GM18517 (cell line): ENCODE data around the gene ASMT.
"Not testable (repeated sequence)": the region's sequence is repeated elsewhere in the genome, so short reads cannot be mapped to it uniquely, and the experiment has no call there.

Experiments used
- ATAC-seq: cut with Tn5 transposase; IDR thresholded peaks from one replicate; pipeline ENCODE4 v1.9.1; 2021; ENCODE audit warnings: mild to moderate bottlenecking, moderate library complexity; ENCODE audit not compliant: unreplicated experiment

Gene ASMT

DNA sequence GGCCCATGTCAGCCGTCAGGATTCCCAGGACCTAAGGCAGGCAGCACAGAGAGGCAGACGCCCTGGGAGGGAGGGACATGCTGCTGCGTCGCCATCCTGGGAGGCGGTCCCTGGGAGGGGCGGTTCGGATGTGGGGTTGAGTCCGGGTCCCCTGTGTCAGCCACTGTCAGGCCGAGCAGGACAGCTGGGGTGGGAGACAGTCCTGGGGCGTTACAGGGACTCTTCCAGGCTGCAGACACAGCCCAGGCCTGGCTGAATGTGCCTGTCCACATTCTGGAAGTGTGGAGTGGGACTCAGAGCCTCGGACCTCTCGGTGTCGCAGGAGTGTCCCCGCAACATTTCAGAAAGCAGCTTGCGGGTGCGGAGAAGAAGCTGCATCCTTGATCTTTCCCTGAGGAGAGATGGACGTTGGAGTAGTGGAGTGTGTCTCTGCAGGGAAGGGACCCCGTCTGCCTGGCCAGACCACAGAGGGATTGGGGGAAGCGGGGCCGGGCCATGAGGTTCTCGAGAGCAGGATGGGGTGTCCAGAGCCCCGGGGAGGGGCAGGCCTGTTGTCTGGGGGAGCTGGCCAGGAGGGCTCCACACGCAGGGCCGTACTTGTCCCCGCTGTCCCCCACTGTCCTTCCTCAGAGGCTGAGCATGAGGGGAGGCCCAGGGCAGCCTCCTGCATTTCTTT, 17.4 kb upstream of the ASMT start:
- ATAC-seq = no peak

DNA sequence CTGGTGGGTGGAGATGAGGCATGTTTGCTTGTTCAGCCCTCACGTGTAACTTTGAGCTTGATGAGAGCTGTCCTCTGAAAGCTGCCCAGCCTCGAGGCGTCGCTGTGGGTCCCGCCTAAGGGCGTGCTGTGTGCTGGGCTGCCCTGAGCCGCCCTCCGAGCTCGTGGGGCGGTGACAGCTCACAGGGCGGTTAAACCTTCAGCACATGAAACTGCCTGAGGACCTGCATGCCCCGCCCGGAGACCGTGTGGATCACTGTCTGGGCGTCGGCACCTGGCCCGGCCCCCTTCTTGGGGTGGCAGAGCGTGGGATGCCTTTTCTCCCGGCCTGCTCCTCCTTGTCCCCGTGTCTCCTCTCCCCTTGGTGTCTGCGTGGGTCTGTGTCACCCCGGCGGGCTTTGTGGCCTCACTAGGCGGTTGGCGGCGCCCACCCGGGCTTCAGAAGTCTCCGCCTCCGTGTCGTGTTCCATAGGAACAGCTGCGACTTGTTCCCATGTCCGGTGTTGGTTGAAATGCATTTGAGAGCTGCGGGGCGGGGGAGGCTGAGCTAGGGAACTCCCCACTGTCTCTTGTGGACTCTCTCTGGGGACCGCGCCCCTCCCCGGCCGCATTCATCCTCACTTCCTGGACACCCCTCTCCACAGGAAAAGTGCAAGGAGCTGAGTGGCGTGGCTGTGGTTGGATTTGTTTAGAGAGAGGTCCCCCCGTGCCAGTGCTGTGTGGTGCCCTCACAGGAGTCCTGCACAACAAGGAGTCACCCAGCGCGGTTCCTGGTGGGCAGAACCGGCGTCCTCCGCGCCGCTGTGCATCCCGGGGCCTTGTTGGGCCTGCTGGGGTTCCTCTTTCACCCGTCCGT, 16.6 kb upstream of the ASMT start:
- no peak for ATAC-seq

DNA sequence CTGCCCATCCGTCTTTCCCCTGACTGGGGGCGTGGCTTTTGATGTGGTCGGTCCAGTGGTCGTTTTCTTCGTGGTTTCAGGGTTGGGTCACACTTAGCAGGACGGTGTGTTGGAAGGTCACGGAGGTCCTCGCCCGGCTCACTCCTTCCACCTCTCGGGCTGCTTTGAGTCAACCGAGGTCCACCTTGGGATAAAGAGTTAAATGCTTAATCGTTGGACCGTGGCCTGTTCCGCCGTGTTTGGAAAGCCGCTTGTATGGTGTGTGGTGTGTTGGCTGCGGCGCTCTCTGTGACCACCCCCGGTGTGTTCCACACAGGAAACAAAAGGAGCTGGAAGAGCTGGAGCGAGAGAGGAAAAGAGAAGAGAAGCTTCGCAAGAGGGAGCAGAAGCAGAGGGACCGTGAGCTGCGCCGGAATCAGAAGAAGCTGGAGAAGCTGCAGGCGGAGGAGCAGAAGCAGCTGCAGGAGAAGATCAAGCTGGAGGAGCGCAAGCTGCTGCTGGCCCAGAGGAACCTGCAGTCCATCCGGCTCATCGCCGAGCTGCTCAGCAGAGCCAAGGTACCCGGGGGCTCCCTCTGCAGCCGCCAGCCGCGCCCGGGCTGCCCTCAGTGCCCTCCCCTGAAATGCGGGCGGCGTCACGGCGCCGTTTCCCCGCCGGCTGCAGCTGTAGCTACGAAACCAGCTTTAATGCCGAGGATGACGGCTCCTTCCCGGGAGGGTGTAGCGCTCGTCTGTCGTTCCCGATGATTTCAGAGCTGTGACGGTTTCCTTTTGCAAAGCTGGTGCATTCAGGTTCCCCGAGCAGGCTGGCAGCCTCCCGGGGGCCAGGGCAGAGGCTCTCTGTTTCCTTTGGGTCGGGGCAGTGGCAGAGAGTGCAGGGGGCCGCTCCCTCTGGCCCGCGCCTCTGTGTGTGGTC, 15.7 kb upstream of the ASMT start:
- ATAC-seq = no peak

DNA sequence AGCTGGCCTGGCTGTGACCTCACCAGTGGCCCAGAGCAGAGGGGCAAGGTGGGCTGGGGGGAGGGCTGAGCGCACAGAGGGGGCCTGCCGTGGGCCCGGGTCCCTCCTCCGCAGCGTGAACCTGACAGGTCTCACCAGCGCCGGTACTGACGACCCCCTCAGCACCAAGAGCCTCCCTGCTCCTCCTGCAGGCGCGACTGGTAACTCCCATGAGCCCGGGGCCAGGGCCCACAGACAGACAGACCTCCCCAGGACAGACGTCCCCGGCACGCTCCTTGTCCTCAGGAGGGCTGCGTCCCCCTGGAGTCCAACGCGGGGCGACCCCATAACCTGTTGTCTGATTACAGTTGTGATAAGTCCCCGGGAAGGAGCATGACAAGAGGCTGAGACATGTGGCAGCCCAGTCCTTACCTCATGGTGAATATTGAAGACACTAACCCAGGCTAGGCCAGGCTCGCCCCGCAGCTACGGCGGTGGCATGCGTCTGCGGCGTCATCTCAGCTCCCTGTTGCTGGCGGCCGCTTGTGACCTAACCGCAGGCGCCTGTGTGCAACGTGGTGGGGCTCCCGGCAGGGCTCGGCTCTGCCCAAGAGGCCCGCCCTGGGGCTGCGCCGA, 15.0 kb upstream of the ASMT start:
- no peak for ATAC-seq

DNA sequence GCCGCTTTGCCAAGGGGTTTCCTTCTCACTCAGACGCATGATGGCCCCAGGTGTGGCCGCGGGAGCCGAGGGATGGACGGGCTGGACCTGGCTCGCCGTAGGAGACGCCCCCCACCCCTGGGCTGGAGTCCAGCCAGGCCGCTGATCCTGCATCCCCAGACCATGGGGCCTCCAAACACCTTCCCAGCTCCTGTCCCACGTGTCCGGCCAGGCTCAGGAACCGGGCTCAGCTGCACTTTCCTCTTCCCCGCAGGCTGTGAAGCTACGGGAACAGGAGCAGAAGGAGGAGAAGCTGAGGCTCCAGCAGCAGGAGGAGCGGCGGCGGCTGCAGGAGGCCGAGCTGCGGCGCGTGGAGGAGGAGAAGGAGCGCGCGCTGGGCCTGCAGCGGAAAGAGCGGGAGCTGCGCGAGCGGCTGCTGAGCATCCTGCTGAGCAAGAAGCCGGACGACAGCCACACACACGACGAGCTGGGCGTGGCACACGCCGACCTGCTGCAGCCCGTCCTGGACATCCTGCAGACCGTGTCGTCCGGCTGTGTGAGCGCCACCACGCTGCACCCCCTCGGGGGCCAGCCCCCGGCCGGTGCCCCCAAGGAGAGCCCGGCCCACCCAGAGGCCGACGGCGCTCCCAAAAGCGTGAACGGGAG, 14.3 kb upstream of the ASMT start:
- ATAC-seq = no peak

DNA sequence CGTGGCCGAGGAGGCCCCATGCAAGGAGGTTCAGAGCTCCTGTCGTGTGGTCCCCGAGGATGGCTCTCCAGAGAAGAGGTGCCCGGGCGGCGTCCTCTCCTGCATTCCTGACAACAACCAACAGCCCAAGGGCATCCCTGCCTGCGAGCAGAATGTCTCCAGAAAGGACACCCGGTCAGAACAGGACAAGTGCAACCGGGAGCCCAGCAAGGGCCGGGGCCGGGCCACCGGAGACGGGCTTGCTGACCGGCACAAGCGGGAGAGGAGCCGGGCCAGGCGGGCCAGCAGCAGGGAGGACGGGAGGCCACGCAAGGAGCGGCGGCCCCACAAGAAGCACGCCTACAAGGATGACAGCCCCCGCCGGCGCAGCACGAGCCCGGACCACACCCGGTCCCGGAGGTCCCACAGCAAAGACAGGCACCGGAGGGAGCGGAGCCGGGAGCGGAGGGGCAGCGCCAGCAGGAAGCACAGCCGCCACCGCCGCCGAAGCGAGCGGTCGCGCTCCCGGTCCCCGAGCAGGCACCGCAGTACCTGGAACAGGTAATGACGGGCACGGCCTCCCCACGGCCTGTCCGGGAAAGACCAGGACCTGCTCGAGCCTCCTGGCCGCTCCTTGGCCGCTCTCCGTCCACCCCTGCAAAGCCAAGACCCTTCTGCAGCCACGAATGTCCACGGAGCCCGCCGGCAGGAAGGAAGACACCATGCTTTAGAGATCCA, 13.7 kb upstream of the ASMT start:
- ATAC-seq = no peak

DNA sequence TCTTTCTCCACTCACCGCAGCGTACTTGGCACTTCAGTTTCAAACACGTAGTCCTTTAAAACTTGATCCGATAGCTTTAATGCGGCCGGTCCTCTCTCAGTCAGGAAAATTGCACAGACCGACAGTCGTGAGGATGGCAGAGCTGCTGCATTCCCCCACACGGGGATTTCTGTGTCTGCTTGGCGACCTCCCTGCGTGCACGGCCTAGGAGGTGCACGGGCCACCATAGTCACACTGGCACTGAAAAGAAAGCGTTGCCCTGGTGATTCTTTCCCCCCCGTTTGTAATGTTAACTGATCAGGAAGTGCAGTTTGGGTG, 13.1 kb upstream of the ASMT start:
- no peak for ATAC-seq

DNA sequence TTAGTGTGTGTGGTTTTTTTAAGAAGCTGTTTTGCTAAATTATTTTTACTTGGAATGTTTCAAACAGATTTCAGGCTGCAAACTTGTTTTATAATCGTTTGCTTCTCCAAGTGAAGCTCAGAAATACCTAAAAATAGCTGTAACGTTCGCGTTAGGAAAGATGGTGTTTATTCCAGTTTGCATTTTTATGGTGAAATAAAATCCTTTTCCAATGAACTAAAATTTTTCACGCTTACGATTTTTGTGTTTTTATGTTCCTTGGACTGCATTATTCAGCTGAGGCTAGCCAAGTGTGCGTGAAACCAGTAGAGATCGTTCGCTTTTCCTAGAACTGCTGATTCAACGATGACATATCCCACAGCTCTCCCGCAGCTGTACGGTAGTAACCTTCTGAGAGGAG, 12.6 kb upstream of the ASMT start:
- no peak for ATAC-seq

DNA sequence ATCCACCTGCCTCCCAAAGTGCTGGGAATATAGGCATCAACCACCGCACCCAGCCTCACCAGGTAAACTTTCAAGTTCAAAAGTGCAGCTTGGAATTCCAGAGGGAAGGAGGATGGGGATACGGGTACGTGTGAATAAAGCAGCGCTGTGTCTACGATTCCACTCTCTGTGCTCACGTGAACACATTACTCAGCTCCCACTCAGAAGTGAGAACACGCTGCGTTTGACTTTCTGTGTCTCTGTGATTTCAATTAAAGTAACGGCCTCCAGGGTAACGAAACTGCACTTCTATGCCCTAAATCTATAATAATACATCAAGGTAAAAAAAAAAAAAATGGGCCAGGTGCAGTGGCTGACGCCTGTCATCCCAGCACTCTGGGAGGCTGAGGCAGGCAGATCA, 8.4 kb upstream of the ASMT start:
- ATAC-seq = no peak

DNA sequence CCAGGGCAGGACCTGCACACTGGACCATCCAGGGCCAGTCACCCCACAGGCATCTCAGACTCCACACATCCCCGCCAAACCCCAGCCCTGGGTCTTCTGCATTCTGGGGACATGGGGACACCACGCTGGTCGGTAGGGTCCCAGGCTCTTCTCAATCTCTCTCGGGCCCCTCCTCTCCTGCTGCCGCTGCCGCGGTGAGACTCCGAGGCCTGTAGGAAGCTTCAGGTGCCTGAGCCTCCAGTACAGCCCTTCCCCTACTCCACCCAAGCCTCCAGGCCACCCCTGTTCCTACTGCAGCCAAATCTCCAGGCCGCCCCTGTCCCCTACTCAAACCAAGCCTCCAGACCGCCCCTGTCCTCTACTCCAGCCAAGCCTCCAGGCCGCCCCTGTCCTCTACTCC, 5.5 kb upstream of the ASMT start:
- ATAC-seq = no peak

DNA sequence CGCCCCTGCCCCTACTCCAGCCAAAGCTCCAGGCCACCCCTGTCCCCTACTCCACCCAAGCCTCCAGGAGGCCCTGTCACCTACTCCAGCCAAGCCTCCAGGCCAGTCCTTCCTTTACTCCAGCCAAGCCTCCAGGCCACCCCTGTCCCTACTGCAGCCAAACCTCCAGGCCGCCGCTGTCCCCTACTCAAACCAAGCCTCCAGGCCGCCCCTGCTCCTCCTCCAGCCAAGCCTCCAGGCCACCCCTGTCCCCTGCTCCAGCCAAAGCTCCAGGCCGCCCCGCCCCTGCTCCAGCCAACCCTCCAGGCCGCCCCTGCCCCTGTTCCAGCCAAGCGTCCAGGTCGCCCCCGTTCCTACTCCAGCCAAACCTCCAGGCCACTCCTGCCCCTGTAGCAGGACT, 5.1 kb upstream of the ASMT start:
- ATAC-seq = no peak

DNA sequence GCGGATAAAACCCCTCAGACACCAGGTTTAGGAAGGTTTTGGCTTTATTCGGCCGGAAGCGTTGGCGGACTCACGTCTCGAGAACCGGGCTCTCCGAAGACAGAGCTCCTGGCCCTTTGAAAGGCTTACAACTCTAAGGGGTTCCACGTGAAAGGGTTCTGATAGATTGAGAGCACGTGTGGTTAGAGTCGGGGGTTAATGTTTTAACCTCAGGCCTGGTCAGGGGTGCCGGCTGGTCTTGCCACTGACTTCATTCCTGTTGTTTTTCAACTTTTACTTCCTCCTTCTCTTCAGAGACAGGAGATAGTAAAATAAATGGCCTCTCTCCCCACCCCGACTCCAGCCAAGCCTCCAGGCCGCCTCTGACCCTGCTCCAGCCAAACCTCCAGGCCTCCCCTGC, 4.7 kb upstream of the ASMT start:
- no peak for ATAC-seq

DNA sequence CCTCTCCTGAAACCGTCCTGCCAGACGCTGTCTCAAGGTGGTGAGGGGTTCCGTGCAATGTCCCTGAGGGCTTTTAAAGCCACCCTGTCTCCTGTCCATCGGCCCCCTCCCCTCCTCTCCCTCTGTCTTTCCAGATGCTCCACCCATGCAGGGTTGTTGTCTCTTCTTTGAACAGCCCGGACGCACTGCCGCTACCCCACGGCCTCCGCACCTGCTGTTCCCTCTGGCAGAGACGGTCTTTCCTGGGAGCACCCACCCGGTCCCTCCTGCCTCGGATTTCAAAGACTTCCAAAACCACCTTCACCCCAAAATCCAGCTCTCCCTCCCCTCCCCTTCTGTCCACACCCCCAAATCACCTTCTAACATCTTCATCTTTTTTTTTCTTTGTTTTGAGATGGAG, 4.1 kb upstream of the ASMT start:
- no peak for ATAC-seq

DNA sequence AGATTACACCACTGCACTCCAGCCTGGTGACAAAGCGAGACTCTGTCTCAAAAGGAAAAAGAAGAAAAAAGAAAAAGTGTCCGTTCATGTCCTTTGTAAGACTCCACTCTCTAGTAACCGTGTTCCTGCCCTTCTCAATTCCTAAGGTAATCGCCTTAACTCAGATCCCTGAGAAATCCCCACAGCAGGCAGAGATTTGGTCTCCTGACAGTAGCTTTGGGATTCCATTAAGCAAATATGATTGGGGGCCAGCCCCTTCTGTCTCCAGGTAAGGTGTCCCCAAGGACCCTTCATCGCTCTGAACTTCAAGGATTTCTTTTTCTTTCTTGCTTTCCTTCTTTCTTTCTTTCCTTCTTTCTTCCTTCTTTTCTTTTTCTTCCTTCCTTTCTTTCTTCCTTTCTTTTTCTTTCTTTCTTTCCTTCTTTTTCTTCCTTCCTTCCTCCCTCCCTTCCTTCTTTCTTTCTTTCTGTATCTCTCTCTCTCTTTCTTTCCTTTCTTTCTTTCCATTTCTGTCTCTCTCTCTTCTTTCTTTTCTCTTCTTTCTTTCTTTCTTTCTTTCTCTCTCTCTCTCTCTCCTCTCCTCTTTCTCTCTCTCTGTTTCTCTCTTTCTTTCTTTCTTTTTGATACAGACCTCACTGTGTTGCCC, 2.1 kb upstream of the ASMT start:
- ATAC-seq = no peak

DNA sequence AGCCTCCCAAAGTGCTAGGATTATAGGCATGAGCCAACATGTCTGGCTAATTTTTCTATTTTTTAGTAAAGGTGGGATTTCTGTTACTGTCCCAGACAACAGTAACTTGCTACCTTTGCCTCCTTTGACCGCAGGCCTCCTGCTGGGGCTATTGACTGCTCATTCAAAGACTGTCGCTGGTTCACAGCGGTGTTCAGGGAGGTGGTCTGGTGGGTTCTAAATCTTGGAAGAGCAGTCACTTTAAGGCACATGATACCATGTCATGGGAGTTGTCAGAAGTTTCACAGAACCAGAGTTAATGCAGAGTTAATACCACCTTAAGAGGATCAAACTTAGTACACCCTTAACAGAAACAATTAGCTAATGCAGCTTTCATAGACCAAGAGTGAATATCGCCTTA, 3.8 kb downstream of the ASMT start:
- ATAC-seq = no peak

DNA sequence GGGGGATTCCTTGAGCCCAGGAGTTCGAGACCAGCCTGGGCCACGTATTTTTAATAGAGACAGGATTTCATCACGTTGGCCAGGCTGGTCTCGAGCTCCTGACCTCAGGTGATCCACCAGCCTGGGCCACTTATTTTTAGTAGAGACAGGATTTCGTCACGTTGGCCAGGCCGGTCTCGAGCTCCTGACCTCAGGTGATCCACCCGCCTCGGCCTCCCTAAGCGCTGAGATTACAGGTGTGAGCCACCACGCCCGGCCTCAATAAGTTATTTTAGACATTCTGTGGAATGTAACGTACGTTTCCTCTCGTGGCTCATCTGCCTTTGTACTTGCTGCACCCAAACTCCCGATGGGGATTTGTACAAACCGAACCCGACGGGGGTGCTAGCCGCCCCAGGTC, 8.8 kb downstream of the ASMT start:
- no peak for ATAC-seq

DNA sequence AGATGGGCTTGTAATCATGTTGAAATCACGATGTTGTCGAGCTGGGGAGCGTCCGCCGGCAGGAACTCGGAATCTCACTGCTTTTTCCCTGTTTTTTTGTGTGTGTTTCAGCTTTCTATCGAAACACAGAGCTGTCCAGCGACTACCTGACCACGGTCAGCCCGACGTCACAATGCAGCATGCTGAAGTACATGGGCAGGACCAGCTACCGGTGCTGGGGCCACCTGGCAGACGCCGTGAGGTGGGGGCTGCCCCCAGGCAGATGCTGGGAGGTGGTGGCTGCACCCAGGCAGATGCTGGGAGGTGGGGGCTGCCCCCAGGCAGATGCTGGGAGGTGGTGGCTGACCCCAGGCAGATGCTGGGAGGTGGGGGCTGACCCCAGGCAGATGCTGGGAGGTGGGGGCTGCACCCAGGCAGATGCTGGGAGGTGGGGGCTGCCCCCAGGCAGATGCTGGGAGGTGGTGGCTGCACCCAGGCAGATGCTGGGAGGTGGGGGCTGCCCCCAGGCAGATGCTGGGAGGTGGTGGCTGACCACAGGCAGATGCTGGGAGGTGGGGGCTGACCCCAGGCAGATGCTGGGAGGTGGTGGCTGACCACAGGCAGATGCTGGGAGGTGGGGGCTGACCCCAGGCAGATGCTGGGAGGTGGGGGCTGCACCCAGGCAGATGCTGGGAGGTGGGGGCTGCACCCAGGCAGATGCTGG, 9.4 kb downstream of the ASMT start:
- not testable (repeated sequence) for ATAC-seq

DNA sequence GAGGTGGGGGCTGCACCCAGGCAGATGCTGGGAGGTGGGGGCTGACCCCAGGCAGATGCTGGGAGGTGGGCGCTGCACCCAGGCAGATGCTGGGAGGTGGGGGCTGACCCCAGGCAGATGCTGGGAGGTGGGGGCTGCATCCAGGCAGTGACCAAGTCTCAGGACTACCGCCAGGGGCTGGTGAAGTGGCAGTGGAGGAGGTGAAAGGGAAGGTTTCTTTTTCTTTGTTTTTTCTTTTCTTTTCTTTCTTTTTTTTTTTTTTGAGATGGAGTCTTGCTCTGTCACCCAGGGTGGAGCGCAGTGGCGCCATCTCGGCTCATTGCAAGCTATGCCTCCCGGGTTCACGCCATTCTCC, 10.0 kb downstream of the ASMT start:
- ATAC-seq = not testable (repeated sequence)

DNA sequence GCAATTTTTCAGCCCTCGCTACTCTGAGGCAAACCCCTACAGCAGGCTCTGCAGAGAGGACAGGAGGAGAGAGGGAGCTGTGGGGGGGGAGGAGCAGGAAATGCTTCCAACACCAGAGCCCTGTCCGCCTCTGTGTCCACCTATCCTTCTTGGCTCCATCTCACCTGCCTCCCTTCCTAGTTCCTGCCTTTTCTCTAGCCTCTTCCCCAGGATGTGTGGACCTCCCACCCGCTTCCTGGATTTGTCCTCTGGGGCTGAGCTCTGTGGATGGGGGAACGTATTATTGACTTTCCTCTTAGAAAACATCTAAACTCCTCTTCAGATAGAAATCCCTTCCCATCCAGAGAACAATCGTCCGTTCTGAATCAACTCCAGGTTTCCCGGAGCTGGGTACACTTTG, 14.4 kb downstream of the ASMT start:
- no peak for ATAC-seq
